D721Med (cell line): ENCODE measurements around the gene S1PR4.

ENCODE experiments used
- DNase-seq: peaks from one replicate; pipeline ENCODE4 v3.0.0; 2011; ENCODE audit warnings: low spot score; ENCODE audit not compliant: insufficient read length
- FAIRE-seq: peaks from 2 replicates; lab custom pipeline; 2011; peaks lifted over from hg19 to GRCh38; lab: Jason Lieb, UNC
- TF ChIP-seq, protein P1 (sequence below): IDR thresholded peaks from 2 replicates; pipeline ENCODE4 v1.5.1; 2012; ENCODE audit warnings: mild to moderate bottlenecking, control low read depth; ENCODE audit not compliant: insufficient read depth; ENCODE audit errors: missing control alignments

Gene S1PR4

GRCh38 chr19:3136684-3137055 lies 41.9 kb upstream of the S1PR4 start:
- TF ChIP-seq, protein P1, sequence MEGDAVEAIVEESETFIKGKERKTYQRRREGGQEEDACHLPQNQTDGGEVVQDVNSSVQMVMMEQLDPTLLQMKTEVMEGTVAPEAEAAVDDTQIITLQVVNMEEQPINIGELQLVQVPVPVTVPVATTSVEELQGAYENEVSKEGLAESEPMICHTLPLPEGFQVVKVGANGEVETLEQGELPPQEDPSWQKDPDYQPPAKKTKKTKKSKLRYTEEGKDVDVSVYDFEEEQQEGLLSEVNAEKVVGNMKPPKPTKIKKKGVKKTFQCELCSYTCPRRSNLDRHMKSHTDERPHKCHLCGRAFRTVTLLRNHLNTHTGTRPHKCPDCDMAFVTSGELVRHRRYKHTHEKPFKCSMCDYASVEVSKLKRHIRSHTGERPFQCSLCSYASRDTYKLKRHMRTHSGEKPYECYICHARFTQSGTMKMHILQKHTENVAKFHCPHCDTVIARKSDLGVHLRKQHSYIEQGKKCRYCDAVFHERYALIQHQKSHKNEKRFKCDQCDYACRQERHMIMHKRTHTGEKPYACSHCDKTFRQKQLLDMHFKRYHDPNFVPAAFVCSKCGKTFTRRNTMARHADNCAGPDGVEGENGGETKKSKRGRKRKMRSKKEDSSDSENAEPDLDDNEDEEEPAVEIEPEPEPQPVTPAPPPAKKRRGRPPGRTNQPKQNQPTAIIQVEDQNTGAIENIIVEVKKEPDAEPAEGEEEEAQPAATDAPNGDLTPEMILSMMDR: no peak
- FAIRE-seq (no peak), DNase-seq (no peak)

DNA sequence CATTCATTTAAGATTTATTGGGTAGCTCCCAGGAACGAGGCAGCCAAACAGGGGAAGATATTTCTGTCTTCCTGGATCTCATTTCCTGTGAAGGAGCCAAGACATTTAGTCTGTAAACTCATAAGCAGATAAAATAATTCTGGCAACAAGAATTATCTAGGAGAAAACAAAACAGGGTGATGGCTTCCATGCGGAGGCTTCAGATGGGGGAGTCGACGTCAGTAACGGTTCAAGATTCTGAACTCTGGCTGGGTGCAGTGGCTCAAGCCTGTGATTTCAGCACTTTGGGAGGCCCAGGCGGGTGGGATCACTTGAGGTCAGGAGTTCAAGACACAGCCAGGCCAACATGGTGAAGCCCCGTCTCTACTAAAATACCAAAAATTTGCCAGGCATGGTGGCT lies 41.5 kb upstream of the S1PR4 start:
- no peak for DNase-seq
- no peak for FAIRE-seq
- TF ChIP-seq, protein P1: no peak

DNA sequence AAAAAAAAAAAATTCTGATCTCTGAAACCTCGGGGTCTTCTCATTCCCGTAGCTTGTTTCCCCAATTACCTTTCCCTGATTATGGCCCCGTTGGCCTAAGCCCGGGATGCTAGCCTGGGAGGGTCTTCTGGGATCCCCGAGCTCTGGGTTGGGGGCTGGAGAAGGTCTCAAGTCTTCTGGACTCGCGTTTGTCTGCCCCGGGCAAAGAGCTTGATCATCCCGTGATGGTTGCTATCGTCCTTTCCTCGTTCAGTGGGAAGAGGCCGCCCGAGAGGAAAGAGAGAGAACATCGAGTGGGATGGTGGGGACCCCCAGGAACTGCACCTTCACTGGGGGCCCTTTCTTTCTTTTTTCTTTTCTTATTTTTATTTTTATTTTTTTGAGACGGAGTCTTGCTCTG lies 40.3 kb upstream of the S1PR4 start:
- TF ChIP-seq, protein P1: no peak
- no peak for DNase-seq
- FAIRE-seq: no peak

DNA sequence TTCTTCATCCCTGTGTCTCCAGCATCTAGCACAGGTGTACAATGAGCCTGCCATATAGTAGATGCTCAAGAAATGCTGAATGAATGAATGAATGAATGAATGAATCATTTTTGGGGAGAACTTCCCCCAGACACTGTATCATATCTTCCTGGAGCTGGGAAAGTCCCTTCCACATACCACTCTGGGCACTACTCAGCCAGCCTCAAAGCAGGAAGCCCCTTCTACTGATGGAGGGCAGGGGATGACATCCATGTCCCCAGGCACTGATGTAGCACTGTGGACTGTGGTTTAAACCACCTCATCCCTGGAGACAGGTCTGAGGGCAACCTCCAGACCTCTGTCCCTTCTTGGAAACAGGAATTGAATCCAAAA lies 37.9 kb upstream of the S1PR4 start:
- TF ChIP-seq, protein P1: no peak
- FAIRE-seq (no peak), DNase-seq (no peak)

GRCh38 chr19:3142292-3142670 lies 36.3 kb upstream of the S1PR4 start:
- FAIRE-seq (no peak), DNase-seq (no peak)
- TF ChIP-seq, protein P1: no peak

- TF ChIP-seq, protein P1: no peak
- FAIRE-seq (no peak), DNase-seq (no peak)
Observed at GRCh38 chr19:3142781-3143337, 35.7 kb upstream of the S1PR4 start.

DNA sequence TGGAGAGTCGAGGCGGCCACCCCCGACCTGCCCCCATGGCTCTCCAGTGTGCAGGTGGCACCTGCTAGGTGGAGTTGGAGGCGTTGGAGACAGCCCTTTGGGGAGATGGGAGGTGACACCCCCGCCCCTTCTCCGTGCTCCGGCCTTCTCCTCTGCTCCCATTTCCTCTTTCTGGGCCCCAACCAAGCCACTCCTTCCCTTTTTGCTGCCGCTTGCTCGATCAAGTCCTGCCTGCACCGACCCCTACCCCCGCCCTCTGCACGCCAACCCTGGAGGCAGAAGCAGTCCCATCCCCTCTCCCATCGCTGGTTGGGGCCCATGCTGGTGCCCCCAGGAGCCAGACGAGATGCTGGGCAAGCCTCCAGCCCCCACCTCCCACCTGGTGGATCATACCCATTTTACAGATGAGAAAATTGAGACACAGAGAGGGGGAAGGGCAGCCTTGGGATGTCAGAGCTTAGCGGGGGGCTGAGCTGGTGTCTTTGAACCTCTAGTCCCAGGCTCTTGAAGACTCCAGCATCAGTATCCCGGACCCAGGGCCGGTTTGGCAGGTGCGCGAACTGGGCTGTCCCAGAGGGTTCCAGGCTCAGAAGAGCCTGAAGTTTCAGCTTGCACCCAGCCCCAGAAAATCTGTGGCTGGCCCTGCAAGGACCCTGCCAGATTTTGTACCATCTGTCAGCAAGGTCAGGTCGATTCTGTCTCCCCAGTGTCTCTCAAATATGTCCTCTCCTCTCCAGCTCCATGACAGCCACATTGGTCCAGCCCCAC lies 32.5 kb upstream of the S1PR4 start:
- TF ChIP-seq, protein P1: no peak
- DNase-seq: no peak
- no peak for FAIRE-seq
